Prostate gland (tissue), 2 donors: ENCODE measurements around the gene NPBWR2.

Experiments used
- POLR2A ChIP-seq: fragments of 450-650 bp; IDR thresholded peaks from one replicate; pipeline ENCODE4 v1.6.1; 2016; ENCODE audit warnings: antibody characterized with exemption, mild to moderate bottlenecking
- POLR2AphosphoS5 ChIP-seq: sonication (generic); formaldehyde crosslinking; IDR thresholded peaks from one replicate; pipeline ENCODE4 v1.6.1; 2017; ENCODE audit warnings: antibody characterized with exemption
- TF ChIP-seq, protein P1 (sequence below), 4 experiments: fragments of 200-600 bp in 2 of 4; fragments of 450-650 bp in 2 of 4; sonication (generic) in 2 of 4; IDR thresholded peaks; 1 replicate in 3 of 4; 2 replicates in 1 of 4; pipeline ENCODE4 v1.5.1; 2016 to 2019; ENCODE audit warnings: antibody characterized with exemption in 4 of 4, mild to moderate bottlenecking in 2 of 4, moderate library complexity in 2 of 4

DNA sequence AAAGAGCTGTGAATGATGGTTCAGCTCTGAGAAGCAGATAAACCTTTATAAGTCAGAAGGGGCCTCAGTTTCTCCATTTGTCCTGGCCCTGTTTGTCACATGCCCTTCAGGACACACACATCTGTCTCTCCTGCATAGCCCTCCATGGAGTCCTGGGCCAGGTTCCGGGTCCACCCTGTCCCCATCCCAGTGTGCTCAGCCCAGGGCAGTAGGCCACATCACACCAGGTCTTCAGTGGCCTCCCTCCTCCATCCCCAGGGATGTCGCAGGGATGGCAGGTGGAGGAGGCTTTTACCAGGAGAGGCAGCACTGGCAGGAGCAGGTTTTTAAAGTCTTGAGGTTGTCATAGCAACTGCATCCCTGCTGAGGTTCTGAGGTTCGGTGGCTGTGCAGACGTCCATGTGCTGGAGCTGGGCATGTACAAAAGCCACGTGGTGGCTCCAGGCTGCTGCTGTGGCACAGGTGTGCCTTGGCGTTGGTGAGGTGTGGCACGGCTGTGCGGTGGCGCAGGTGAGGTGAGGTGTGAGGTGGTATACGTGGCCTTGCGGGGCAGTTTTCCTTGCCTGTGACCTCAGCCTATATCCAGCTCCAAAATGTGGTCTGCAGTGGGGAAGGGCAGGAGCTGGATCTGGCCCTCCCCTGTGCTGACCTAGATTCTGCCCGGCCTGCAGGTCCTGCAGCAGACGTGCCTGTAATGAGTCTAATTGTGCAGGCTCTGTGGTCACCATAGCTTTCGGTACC lies 8.0 kb upstream of the NPBWR2 start:
- TF ChIP-seq, protein P1, sequence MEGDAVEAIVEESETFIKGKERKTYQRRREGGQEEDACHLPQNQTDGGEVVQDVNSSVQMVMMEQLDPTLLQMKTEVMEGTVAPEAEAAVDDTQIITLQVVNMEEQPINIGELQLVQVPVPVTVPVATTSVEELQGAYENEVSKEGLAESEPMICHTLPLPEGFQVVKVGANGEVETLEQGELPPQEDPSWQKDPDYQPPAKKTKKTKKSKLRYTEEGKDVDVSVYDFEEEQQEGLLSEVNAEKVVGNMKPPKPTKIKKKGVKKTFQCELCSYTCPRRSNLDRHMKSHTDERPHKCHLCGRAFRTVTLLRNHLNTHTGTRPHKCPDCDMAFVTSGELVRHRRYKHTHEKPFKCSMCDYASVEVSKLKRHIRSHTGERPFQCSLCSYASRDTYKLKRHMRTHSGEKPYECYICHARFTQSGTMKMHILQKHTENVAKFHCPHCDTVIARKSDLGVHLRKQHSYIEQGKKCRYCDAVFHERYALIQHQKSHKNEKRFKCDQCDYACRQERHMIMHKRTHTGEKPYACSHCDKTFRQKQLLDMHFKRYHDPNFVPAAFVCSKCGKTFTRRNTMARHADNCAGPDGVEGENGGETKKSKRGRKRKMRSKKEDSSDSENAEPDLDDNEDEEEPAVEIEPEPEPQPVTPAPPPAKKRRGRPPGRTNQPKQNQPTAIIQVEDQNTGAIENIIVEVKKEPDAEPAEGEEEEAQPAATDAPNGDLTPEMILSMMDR (IDR thresholded peaks at IDR 0.05): no peak
- TF ChIP-seq POLR2A (no peak), POLR2AphosphoS5 (no peak)
